Measurements from ENCODE around the gene PPP1R3G. TPM values are rescaled to one million over a fixed set of nuclear protein-coding genes. Genes with fewer than 3 reads are reported as not detected.

The PPP1R3G gene
- total and polyA plus RNA-seq, 2 of the 13 experiments (the other 11 are each of a cell fraction or from before 2014, with no cell fraction given), result 1.2 to 1.3 TPM

DNA sequence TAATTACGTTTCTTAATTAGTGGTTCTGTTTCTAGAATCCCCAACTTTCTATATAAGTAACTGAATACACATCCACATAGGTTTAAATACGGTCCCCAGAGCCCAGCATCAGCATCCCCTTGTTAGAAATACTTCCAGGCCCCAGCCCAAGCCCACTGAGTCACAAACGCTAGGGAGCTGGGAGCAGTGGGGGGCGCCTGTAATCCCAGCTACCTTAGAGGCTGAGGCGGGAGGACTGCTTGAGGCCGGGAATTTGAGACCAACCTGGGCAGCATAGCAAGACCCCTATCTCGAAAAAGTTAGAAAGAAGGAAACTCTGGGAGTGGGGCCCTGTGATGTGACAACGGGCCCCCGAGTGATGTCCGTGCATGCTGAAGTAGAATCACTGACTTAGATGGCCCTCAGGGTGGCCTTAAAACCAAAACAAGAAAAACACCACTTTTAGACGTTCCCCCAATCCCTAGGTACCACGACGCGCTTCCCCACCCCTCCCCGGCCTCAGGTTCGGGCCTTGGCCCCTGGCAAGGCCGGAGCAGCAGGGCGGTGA is 1.3 kb upstream of the PPP1R3G start (continued):
- TF ChIP-seq ESRRA (CRISPR knock-in tag; IDR thresholded peaks at IDR 0.05; ENCODE audit: low read depth), result no peak
- no peak for TF ChIP-seq ZNF260 (CRISPR knock-in tag; IDR thresholded peaks at IDR 0.05; ENCODE audit: borderline replicate concordance, low read depth)
- TF ChIP-seq ZBTB1 (CRISPR knock-in tag; IDR thresholded peaks at IDR 0.05; ENCODE audit: borderline replicate concordance), result no peak
- TF ChIP-seq CREM (IDR thresholded peaks at IDR 0.05), result no peak
- no peak for TF ChIP-seq CREM (CRISPR knock-in tag; IDR thresholded peaks at IDR 0.05)
- TF ChIP-seq SRSF4 (IDR thresholded peaks at IDR 0.05; ENCODE audit: low read depth, low read length, poor library complexity, severe bottlenecking), result no peak
- no peak for TF ChIP-seq AHR (CRISPR knock-in tag; IDR thresholded peaks at IDR 0.05)
- 0 out of 2 replicates have a peak, but pooled peaks have one; percentile 28 for TF ChIP-seq SAP130 (CRISPR knock-in tag; IDR thresholded peaks at IDR 0.05; ENCODE audit: low read depth)
- TF ChIP-seq ZNF776 (CRISPR knock-in tag; IDR thresholded peaks at IDR 0.05), result no peak
- no peak for TF ChIP-seq ATAD3A (CRISPR knock-in tag; IDR thresholded peaks at IDR 0.05)
- TF ChIP-seq PRPF4 (IDR thresholded peaks at IDR 0.05; ENCODE audit: low read depth, low read length, poor library complexity, severe bottlenecking), result peak; percentile 11
- TF ChIP-seq JARID2 (CRISPR knock-in tag; IDR thresholded peaks at IDR 0.05; ENCODE audit: insufficient replicate concordance), result no peak
- TF ChIP-seq, protein P1, sequence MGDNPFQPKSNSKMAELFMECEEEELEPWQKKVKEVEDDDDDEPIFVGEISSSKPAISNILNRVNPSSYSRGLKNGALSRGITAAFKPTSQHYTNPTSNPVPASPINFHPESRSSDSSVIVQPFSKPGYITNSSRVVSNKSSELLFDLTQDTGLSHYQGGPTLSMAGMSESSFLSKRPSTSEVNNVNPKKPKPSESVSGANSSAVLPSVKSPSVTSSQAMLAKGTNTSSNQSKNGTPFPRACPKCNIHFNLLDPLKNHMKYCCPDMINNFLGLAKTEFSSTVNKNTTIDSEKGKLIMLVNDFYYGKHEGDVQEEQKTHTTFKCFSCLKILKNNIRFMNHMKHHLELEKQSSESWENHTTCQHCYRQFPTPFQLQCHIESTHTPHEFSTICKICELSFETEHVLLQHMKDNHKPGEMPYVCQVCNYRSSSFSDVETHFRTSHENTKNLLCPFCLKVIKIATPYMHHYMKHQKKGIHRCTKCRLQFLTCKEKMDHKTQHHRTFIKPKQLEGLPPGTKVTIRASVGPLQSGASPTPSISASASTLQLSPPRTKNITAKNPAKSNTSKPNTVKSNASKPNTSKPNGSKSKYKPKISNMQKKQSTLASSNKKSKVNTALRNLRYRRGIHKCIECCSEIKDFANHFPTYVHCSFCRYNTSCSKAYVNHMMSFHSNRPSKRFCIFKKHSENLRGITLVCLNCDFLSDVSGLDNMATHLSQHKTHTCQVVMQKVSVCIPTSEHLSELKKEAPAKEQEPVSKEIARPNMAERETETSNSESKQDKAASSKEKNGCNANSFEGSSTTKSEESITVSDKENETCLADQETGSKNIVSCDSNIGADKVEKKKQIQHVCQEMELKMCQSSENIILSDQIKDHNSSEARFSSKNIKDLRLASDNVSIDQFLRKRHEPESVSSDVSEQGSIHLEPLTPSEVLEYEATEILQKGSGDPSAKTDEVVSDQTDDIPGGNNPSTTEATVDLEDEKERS (CRISPR knock-in tag; IDR thresholded peaks at IDR 0.05), result no peak
- TF ChIP-seq, protein P2, sequence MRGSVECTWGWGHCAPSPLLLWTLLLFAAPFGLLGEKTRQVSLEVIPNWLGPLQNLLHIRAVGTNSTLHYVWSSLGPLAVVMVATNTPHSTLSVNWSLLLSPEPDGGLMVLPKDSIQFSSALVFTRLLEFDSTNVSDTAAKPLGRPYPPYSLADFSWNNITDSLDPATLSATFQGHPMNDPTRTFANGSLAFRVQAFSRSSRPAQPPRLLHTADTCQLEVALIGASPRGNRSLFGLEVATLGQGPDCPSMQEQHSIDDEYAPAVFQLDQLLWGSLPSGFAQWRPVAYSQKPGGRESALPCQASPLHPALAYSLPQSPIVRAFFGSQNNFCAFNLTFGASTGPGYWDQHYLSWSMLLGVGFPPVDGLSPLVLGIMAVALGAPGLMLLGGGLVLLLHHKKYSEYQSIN (CRISPR knock-in tag; IDR thresholded peaks at IDR 0.05; ENCODE audit: borderline replicate concordance), result no peak
- TF ChIP-seq RFX5 (IDR thresholded peaks at IDR 0.05; ENCODE audit: low read depth, low read length), result no peak
- TF ChIP-seq FIP1L1 (IDR thresholded peaks at IDR 0.05; ENCODE audit: borderline replicate concordance, insufficient read depth, low read depth, low read length), result no peak
- TF ChIP-seq ZNF530 (CRISPR knock-in tag; IDR thresholded peaks at IDR 0.05; ENCODE audit: low read depth), result no peak
- TF ChIP-seq ISX (CRISPR knock-in tag; conservative IDR thresholded peaks at IDR 0.05), result no peak
- TF ChIP-seq, protein P3, sequence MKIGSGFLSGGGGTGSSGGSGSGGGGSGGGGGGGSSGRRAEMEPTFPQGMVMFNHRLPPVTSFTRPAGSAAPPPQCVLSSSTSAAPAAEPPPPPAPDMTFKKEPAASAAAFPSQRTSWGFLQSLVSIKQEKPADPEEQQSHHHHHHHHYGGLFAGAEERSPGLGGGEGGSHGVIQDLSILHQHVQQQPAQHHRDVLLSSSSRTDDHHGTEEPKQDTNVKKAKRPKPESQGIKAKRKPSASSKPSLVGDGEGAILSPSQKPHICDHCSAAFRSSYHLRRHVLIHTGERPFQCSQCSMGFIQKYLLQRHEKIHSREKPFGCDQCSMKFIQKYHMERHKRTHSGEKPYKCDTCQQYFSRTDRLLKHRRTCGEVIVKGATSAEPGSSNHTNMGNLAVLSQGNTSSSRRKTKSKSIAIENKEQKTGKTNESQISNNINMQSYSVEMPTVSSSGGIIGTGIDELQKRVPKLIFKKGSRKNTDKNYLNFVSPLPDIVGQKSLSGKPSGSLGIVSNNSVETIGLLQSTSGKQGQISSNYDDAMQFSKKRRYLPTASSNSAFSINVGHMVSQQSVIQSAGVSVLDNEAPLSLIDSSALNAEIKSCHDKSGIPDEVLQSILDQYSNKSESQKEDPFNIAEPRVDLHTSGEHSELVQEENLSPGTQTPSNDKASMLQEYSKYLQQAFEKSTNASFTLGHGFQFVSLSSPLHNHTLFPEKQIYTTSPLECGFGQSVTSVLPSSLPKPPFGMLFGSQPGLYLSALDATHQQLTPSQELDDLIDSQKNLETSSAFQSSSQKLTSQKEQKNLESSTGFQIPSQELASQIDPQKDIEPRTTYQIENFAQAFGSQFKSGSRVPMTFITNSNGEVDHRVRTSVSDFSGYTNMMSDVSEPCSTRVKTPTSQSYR (CRISPR knock-in tag; IDR thresholded peaks at IDR 0.05; ENCODE audit: borderline replicate concordance), result no peak
- 0 out of 2 replicates have a peak, but pooled peaks have one; percentile 8 for TF ChIP-seq RXRB (CRISPR knock-in tag; IDR thresholded peaks at IDR 0.05; ENCODE audit: borderline replicate concordance)
- TF ChIP-seq BCL6 (CRISPR knock-in tag; IDR thresholded peaks at IDR 0.05), result no peak
- no peak for TF ChIP-seq ZNF567 (CRISPR knock-in tag; IDR thresholded peaks at IDR 0.05; ENCODE audit: borderline replicate concordance)
